ENCODE data around the gene SDR42E2.

SDR42E2 gene

DNA sequence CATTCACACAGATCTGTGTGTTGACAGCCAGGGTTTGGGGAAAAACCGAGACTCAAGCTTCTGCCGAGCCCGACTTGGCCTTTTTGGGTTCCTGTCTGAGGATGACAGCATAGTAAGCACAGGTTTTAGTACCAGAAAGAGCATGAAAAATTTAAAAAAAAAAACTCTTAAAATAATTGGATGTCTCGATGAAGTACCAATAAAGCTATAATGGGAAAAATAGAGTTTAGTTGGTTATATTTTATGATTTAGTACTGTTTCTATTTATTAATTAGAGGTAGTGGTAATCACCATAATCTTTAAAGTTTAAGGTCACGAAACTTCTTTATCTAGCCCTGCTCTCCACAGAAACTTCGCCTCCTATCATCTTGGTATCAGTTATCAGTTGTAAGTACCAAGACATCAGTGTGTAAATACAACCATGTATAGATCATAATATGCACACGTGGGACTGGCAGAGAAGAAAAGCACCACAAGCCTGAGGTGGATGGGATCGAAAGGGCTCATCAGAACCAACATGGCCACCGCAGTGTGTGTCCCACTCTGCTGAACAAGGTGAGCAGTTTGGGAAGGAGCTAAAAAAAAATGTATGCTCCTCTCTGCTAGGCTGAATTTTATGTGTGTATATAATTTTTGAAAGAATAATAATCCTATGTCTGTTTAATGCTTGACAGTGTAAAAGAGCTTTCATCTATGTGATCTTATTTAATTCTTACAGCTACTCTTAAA lies 29.4 kb downstream of the SDR42E2 start (continued):
- TF ChIP-seq, protein P1, sequence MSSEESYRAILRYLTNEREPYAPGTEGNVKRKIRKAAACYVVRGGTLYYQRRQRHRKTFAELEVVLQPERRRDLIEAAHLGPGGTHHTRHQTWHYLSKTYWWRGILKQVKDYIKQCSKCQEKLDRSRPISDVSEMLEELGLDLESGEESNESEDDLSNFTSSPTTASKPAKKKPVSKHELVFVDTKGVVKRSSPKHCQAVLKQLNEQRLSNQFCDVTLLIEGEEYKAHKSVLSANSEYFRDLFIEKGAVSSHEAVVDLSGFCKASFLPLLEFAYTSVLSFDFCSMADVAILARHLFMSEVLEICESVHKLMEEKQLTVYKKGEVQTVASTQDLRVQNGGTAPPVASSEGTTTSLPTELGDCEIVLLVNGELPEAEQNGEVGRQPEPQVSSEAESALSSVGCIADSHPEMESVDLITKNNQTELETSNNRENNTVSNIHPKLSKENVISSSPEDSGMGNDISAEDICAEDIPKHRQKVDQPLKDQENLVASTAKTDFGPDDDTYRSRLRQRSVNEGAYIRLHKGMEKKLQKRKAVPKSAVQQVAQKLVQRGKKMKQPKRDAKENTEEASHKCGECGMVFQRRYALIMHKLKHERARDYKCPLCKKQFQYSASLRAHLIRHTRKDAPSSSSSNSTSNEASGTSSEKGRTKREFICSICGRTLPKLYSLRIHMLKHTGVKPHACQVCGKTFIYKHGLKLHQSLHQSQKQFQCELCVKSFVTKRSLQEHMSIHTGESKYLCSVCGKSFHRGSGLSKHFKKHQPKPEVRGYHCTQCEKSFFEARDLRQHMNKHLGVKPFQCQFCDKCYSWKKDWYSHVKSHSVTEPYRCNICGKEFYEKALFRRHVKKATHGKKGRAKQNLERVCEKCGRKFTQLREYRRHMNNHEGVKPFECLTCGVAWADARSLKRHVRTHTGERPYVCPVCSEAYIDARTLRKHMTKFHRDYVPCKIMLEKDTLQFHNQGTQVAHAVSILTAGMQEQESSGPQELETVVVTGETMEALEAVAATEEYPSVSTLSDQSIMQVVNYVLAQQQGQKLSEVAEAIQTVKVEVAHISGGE (tag by site-specific recombination; conservative IDR thresholded peaks at IDR 0.05; ENCODE audit: low read depth) = 0 out of 2 replicates have a peak, but pooled peaks have one; percentile 33
- TF ChIP-seq ZNF184 (tag by site-specific recombination; IDR thresholded peaks at IDR 0.05) = 0 out of 2 replicates have a peak, but pooled peaks have one; percentile 20

DNA sequence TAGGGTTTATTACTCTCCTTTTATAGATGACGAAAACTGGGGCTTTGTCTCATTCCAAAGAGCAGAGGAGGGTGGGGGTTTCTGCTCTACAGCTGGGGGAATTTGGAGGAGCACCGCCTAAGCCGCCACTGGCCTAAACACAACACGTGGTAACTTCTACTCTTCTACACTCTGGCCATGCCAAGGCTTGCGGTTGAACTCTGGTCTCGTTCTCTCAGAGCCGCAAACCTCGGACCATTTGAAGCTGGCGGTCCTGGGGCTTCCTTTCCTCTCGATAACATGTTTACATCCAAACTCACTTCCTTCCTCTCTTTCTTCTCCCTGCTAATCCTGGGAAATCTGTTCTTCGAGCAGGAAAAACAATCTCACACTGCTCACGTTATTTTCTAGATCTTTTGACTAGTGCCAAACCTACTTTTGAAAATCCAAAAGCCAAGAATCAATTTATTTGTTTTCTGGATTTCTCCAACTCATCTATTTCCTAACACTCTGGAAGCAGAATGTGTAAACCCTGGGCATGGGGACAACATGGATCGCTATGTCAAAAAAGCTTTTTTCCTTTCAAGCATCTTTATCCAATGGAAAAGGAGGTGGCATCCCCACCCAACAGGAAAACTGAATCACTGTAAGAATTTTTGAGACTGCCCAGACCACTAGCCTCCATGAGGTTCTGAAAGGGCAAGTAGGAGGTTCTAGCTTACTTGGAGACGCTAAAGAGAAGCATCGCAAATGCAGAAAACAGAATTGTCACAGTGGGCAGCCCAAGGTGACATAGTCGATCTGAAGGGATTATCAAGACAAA lies 30.2 kb downstream of the SDR42E2 start:
- ChIA-PET CTCF (interaction anchor here (0.6 to 2.7 kb wide), 5 partner anchors 15 to 192 kb away, joined by 3 to 16 read pairs (median 3); no protein-coding TSS in a partner anchor), POLR2A (interaction anchor here (1.4 kb wide), 1 partner anchor 239 kb away, joined by 3 read pairs; the partner anchor contains the start of gene UQCRC2)
- no peaks in the 10 kb centered on the region for H3K9me3 ChIP-seq (ENCODE audit: control insufficient read depth, insufficient read depth, low read depth, low read length)
- 0 out of 2 replicates have a peak overlapping the region, but pooled peaks have one; percentile 27 for H3K27ac ChIP-seq (ENCODE audit: extremely low read depth, low read depth, low read length)
- H3K36me3 ChIP-seq (ENCODE audit: control insufficient read depth in 2 of 2, insufficient read depth in 1 of 2, low read length in 2 of 2) = no peaks in the 10 kb centered on the region
- peaks cover 6% of the 10 kb centered on the region for H3K4me1 ChIP-seq (ENCODE audit: control insufficient read depth, insufficient read depth, low read length)
- no peak overlapping the region for H3K4me3 ChIP-seq (ENCODE audit: low read depth, low read length)
- TF ChIP-seq ZXDB (tag by site-specific recombination; IDR thresholded peaks at IDR 0.05) = no peak
- no peak for TF ChIP-seq ZNF221 (tag by site-specific recombination; IDR thresholded peaks at IDR 0.05; ENCODE audit: borderline replicate concordance)
- TF ChIP-seq ZNF174 (tag by site-specific recombination; IDR thresholded peaks at IDR 0.05) = no peak
- no peak for TF ChIP-seq ZNF354C (tag by site-specific recombination; IDR thresholded peaks at IDR 0.05; ENCODE audit: borderline replicate concordance, low read depth)
- TF ChIP-seq YY1 (tag by site-specific recombination; IDR thresholded peaks at IDR 0.05) = no peak
- TF ChIP-seq PRDM1 (tag by site-specific recombination; IDR thresholded peaks at IDR 0.05) = peak; percentile 33; the same call in 1 of the 2 replicates
- peak; percentile 39 for TF ChIP-seq ZNF335 (tag by site-specific recombination; conservative IDR thresholded peaks at IDR 0.05)
- TF ChIP-seq, protein P2, sequence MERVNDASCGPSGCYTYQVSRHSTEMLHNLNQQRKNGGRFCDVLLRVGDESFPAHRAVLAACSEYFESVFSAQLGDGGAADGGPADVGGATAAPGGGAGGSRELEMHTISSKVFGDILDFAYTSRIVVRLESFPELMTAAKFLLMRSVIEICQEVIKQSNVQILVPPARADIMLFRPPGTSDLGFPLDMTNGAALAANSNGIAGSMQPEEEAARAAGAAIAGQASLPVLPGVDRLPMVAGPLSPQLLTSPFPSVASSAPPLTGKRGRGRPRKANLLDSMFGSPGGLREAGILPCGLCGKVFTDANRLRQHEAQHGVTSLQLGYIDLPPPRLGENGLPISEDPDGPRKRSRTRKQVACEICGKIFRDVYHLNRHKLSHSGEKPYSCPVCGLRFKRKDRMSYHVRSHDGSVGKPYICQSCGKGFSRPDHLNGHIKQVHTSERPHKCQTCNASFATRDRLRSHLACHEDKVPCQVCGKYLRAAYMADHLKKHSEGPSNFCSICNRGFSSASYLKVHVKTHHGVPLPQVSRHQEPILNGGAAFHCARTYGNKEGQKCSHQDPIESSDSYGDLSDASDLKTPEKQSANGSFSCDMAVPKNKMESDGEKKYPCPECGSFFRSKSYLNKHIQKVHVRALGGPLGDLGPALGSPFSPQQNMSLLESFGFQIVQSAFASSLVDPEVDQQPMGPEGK (tag by site-specific recombination; IDR thresholded peaks at IDR 0.05) = peak; percentile 29; the same call in 1 of the 2 replicates
- TF ChIP-seq ZNF777 (tag by site-specific recombination; IDR thresholded peaks at IDR 0.05; ENCODE audit: borderline replicate concordance) = no peak
- peak; percentile 64; the same call in 1 of the 2 replicates for TF ChIP-seq ZBTB17 (tag by site-specific recombination; IDR thresholded peaks at IDR 0.05)
- TF ChIP-seq, protein P3, sequence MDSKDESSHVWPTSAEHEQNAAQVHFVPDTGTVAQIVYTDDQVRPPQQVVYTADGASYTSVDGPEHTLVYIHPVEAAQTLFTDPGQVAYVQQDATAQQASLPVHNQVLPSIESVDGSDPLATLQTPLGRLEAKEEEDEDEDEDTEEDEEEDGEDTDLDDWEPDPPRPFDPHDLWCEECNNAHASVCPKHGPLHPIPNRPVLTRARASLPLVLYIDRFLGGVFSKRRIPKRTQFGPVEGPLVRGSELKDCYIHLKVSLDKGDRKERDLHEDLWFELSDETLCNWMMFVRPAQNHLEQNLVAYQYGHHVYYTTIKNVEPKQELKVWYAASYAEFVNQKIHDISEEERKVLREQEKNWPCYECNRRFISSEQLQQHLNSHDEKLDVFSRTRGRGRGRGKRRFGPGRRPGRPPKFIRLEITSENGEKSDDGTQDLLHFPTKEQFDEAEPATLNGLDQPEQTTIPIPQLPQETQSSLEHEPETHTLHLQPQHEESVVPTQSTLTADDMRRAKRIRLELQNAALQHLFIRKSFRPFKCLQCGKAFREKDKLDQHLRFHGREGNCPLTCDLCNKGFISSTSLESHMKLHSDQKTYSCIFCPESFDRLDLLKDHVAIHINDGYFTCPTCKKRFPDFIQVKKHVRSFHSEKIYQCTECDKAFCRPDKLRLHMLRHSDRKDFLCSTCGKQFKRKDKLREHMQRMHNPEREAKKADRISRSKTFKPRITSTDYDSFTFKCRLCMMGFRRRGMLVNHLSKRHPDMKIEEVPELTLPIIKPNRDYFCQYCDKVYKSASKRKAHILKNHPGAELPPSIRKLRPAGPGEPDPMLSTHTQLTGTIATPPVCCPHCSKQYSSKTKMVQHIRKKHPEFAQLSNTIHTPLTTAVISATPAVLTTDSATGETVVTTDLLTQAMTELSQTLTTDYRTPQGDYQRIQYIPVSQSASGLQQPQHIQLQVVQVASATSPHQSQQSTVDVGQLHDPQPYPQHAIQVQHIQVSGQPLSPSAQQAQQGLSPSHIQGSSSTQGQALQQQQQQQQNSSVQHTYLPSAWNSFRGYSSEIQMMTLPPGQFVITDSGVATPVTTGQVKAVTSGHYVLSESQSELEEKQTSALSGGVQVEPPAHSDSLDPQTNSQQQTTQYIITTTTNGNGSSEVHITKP (tag by site-specific recombination; IDR thresholded peaks at IDR 0.05) = peak; percentile 77
- 0 out of 2 replicates have a peak, but pooled peaks have one; percentile 0 for TF ChIP-seq ZNF184 (tag by site-specific recombination; IDR thresholded peaks at IDR 0.05)

All from HEK293 (cell line).